Prostate gland (tissue), 2 donors: Measurements from ENCODE around the gene NUDCD3.

Experiments
- POLR2A ChIP-seq: fragments of 450-650 bp; IDR thresholded peaks from one replicate; pipeline ENCODE4 v1.6.1; 2016; ENCODE audit warnings: antibody characterized with exemption, mild to moderate bottlenecking
- TF ChIP-seq, protein P1 (sequence below), 4 experiments: fragments of 200-600 bp in 2 of 4; fragments of 450-650 bp in 2 of 4; sonication (generic) in 2 of 4; IDR thresholded peaks; 1 replicate in 3 of 4; 2 replicates in 1 of 4; pipeline ENCODE4 v1.5.1; 2016 to 2019; ENCODE audit warnings: antibody characterized with exemption in 4 of 4, mild to moderate bottlenecking in 2 of 4, moderate library complexity in 2 of 4

DNA sequence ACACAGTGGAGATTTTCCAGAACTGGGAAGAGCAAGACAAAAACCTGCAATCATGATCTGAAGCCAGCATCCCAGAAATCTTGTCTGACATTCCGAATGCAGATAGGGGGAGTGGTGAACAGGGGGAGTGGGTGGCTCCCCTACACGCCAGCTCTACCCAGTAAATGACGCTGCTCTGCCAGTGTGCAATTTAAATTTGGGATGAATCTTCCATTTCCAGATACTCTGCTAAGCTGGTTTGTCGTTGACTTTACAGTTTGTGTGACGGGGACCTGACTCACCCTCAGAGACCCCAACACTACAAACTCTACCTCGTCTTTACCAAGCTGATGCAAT, 96.4 kb downstream of the NUDCD3 start:
- TF ChIP-seq, protein P1, sequence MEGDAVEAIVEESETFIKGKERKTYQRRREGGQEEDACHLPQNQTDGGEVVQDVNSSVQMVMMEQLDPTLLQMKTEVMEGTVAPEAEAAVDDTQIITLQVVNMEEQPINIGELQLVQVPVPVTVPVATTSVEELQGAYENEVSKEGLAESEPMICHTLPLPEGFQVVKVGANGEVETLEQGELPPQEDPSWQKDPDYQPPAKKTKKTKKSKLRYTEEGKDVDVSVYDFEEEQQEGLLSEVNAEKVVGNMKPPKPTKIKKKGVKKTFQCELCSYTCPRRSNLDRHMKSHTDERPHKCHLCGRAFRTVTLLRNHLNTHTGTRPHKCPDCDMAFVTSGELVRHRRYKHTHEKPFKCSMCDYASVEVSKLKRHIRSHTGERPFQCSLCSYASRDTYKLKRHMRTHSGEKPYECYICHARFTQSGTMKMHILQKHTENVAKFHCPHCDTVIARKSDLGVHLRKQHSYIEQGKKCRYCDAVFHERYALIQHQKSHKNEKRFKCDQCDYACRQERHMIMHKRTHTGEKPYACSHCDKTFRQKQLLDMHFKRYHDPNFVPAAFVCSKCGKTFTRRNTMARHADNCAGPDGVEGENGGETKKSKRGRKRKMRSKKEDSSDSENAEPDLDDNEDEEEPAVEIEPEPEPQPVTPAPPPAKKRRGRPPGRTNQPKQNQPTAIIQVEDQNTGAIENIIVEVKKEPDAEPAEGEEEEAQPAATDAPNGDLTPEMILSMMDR (IDR thresholded peaks at IDR 0.05), result no peak
- no peak for TF ChIP-seq POLR2A
